ENCODE results near the gene THSD4.
A peak's percentile ranks its signal among the peaks of the same experiment; 100 is the strongest.

DNA sequence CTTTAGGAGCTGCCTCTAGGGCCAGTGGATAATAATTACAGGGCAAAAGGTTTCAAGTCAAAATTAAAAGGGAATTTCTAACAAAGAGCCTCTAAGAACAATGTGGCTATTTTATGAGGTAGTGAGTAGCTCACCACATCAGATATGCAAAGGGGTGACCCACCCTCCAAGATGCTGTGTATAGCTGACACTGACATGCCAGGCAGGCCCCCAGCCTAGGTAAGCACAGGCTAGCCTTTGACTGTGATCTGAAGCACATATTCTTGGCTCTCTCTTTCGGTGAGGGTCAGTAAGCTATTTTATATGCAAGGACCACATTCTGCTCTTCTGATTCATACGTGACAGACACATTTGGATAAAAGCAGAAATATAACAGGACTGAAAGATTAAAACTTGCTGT lies 2.8 kb upstream of the THSD4 start:
- TF ChIP-seq POLR2AphosphoS5 (IDR thresholded peaks at IDR 0.05; ENCODE audit: low read depth, low read length) (peak; percentile 86), SIN3A (IDR thresholded peaks at IDR 0.05; ENCODE audit: borderline replicate concordance, insufficient read depth, low read depth, low read length) (no peak)
- TF ChIP-seq, protein P1, sequence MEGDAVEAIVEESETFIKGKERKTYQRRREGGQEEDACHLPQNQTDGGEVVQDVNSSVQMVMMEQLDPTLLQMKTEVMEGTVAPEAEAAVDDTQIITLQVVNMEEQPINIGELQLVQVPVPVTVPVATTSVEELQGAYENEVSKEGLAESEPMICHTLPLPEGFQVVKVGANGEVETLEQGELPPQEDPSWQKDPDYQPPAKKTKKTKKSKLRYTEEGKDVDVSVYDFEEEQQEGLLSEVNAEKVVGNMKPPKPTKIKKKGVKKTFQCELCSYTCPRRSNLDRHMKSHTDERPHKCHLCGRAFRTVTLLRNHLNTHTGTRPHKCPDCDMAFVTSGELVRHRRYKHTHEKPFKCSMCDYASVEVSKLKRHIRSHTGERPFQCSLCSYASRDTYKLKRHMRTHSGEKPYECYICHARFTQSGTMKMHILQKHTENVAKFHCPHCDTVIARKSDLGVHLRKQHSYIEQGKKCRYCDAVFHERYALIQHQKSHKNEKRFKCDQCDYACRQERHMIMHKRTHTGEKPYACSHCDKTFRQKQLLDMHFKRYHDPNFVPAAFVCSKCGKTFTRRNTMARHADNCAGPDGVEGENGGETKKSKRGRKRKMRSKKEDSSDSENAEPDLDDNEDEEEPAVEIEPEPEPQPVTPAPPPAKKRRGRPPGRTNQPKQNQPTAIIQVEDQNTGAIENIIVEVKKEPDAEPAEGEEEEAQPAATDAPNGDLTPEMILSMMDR (IDR thresholded peaks at IDR 0.05) = no peak
- TF ChIP-seq, protein P2, sequence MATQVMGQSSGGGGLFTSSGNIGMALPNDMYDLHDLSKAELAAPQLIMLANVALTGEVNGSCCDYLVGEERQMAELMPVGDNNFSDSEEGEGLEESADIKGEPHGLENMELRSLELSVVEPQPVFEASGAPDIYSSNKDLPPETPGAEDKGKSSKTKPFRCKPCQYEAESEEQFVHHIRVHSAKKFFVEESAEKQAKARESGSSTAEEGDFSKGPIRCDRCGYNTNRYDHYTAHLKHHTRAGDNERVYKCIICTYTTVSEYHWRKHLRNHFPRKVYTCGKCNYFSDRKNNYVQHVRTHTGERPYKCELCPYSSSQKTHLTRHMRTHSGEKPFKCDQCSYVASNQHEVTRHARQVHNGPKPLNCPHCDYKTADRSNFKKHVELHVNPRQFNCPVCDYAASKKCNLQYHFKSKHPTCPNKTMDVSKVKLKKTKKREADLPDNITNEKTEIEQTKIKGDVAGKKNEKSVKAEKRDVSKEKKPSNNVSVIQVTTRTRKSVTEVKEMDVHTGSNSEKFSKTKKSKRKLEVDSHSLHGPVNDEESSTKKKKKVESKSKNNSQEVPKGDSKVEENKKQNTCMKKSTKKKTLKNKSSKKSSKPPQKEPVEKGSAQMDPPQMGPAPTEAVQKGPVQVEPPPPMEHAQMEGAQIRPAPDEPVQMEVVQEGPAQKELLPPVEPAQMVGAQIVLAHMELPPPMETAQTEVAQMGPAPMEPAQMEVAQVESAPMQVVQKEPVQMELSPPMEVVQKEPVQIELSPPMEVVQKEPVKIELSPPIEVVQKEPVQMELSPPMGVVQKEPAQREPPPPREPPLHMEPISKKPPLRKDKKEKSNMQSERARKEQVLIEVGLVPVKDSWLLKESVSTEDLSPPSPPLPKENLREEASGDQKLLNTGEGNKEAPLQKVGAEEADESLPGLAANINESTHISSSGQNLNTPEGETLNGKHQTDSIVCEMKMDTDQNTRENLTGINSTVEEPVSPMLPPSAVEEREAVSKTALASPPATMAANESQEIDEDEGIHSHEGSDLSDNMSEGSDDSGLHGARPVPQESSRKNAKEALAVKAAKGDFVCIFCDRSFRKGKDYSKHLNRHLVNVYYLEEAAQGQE (IDR thresholded peaks at IDR 0.05; ENCODE audit: insufficient read depth in 1 of 2, low read depth in 2 of 2, low read length in 1 of 2) = no peak
